Forelimb muscle (tissue), 1 donor: Measurements from ENCODE around the gene MIPOL1. TPM values are rescaled to one million over a fixed set of nuclear protein-coding genes. Genes with fewer than 3 reads are reported as not detected.
"Not testable (repeated sequence)": the region's sequence is repeated elsewhere in the genome, so short reads cannot be mapped to it uniquely, and the experiment has no call there.

Source experiments
- DNase-seq: peaks from one replicate; pipeline ENCODE4 v3.0.0-alpha.2; 2013; ENCODE audit warnings: low read depth
- polyA plus RNA-seq: library from polyadenylated mRNA; unstranded; fragments of 120-200 nt; gene quantifications from one replicate; pipeline ENCODE4 v1.2.1, GENCODE V29; 2013; ENCODE audit not compliant: insufficient read length

MIPOL1 gene
- 4.8 TPM for polyA plus RNA-seq

- peak; percentile 70 for DNase-seq
Observed at GRCh38 chr14:37197421-37198272, at the start of gene MIPOL1. Gene MIPOL1 (plus strand): TSS chr14:37197937. CDS start chr14:37247889, 49,952 bp downstream.

- no peak for DNase-seq
Observed at GRCh38 chr14:37150414-37150813, 47.3 kb upstream of the MIPOL1 start.

DNA sequence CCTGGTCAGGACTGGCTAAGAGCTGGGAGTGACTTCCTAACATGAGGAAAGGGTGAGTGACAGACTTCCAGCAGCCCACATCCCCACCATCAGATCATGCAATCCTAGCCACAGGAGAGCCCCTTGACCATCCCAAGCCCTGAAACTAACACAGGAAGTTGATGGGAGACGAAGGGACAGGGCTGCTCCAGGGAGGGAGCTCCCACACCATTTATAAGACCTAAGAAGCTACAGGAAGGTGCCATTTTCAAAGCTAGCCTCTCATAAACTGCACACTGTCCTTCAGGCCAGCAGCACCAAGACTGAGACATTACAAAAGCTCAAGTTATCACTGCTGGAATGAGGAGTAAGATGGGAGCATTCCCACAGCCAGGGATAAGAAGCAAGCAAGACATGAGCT lies 44.7 kb upstream of the MIPOL1 start:
- DNase-seq, result no peak

DNA sequence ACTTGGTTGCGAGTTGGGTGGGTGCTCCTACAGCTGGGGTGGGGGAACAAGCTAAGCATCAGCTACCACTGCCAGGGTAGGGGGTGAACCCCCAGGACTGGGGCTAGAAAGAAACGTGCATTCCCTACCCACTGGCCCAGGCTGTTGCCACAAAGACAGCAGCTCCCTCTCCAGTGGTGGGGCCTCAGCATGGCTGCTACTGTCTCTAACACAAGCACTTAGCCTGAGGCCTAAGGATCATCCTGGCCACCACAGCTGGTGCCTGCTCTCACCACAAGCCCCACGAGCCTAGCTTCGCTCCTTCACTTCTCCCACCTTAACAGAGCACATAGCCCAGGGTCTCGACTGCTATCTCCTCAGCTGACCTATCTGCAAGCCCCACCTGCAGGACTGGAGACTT lies 44.3 kb upstream of the MIPOL1 start:
- no peak for DNase-seq

DNA sequence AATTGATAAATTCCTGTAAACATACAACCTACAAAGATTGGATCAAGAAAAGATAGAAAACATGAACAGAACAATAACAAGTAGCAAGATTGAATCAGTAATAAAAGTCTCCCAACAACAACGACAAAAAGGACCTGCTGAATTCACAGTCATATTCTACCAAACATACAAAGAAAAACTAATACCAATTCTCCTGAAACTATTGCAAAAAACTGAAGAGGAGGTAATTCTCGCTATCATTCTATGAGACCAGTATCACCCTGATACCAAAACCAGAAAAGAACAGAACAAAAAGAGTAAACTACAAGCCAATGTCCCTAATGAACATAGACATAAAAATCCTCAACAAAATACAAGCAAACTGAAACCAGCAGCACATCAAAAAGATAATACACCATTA lies 39.8 kb upstream of the MIPOL1 start:
- DNase-seq, result no peak

DNA sequence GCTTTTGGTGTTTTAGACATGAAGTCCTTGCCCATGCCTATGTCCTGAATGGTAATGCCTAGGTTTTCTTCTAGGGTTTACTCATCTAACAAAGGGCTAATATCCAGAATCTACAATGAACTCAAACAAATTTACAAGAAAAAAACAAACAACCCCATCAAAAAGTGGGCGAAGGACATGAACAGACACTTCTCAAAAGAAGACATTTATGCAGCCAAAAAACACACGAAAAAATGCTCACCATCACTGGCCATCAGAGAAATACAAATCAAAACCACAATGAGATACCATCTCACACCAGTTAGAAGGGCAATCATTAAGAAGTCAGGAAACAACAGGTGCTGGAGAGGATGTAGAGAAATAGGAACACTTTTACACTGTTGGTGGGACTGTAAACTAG lies 35.4 kb upstream of the MIPOL1 start:
- not testable (repeated sequence) for DNase-seq

GRCh38 chr14:37165794-37166193 lies 31.9 kb upstream of the MIPOL1 start:
- no peak for DNase-seq

GRCh38 chr14:37167151-37168047 lies 30.3 kb upstream of the MIPOL1 start:
- DNase-seq, result no peak

DNA sequence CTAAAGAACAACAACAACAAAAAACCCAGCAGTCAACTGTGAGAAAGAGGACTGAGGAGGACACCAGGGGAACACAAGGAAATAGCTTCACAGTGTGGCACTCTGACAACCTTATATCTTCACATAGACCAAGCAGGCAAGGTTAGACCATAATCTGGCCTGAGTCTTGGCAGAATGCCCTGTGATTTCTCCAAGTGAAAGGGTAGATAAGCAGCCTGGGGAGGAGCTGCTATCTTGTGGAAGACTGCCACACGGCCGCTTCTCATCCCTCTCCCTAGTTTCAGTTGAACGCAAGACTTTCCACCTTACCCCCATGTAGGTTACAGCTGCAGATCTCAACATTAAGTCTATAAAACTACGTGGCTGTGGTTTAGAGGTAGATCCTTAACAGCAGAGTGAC lies 29.0 kb upstream of the MIPOL1 start:
- no peak for DNase-seq

DNA sequence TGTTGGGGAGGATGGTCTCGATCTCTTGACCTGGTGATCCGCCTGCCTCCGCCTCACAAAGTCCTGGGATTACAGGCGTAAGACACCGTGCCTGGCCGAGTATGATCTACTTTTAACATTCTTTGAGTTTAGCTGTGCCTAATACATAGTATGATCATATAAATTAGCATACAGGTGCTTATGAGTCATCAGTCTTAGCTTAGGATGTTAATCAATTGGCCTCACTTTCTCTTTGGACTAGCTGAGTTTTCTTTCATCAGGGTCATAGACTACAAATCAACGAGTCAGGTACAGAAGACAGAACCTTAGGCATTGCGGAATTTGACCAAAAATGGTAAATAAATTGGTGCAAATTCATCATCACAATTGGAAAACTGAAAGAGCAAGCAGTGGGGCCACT lies 27.5 kb upstream of the MIPOL1 start:
- DNase-seq, result no peak

DNA sequence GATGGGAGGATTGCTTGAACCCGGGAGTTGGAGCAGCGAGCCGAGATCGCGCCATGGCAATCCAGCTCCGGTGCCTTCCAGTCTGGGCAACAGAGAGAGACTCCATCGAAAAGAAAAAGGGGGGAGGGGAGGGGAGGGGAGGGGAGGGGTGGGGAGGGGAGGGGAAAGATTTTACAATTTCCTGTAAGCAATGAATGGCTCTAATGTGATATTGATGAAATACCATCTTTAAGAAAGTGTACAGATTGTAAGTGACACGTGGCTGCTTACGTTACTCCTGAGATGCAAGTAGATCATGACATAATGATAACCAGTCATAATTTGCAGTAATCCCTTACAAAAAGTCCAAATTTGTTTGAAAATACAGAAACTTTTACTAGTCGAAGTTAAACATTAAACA lies 26.7 kb upstream of the MIPOL1 start:
- DNase-seq, result no peak

DNA sequence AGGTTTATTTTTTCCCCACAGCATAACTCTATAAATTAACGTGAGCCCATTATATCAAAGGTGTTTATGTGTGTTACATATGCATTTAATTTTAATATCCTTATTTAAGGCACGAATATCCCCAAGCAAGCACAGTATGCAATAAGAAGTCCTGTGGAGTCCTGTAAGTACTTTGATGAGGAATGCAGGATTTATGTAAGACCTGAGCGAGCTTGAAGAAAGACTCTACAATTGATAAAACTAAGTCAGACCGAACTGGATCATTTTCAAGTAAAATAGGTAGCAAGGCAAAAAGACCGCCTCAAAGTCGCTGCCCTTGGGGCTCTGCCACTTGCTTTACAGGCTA lies 26.1 kb upstream of the MIPOL1 start:
- DNase-seq, result no peak

DNA sequence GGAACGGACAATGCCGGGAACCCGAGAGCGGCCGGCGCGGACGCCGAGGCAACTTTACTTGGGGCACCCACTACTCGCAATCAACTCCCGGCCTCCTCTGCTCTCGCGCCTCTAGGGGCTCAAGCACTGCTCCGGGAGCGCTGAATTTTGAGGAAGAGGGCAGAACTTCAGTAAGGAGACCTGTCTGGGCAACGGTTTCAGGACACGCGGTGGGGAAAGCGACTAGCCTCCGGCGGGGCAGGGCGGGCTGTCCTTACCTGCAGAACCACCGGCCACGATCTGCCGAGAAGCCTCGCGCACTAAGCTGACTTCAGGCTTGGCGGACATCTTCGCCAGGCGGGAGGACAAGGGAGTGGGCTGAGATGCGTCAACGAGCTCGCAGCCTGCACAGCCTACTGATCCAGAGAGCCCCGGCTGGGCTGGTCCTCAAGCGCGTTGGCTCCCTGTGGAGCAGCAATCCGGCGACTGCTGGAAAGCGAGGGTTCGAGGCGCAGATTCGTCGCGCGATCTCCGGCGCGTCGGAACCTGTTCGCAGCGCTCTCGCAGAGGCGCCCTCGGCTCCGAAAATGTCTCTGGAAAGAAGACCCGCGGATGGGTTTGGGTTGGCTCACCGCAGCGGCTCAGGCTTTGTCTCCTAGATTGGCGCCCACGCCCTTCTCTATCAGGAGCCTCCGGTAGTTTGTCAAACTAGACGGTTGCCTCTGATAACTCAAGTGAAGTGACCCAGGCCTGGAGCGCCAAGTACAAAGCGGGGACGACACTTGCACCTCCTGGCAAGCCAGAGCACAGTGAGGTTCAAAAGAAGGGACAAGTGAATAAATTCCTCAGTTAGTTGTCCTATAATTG lies 25.5 kb upstream of the MIPOL1 start, which contains the start of gene SLC25A21:
SLC25A21 (minus strand) TSS at position 583 of the 846 bp plus-strand sequence.
- no peak for DNase-seq

- no peak for DNase-seq
Observed at GRCh38 chr14:37172936-37173614, 24.7 kb upstream of the MIPOL1 start.

DNA sequence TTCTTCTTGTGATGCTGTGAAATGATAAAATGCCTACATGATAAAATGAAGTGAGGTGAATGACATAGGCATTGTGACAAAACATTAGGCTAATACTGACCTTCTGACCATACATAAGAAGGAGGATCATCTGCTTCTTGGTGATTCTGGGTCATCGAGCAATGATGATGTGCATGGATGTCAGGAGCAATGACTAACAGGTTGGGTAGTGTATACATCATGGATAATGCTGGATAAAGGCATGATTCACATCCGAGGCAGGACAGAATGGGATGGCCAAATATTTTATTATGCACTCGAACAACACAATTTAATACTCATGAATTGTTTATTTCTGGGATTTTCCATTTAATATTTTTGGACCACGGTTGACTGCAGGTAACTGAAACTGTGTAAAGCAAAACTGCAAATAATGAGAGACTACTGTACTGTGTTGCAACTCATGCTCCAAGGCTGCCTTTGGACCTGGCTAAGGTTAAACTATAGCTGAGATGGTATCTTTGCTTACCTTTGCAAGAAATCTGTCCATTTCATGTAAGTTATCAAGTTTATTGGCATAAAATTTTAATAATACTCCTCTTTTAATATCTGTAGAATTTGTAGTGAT lies 17.7 kb upstream of the MIPOL1 start:
- DNase-seq, result no peak

DNA sequence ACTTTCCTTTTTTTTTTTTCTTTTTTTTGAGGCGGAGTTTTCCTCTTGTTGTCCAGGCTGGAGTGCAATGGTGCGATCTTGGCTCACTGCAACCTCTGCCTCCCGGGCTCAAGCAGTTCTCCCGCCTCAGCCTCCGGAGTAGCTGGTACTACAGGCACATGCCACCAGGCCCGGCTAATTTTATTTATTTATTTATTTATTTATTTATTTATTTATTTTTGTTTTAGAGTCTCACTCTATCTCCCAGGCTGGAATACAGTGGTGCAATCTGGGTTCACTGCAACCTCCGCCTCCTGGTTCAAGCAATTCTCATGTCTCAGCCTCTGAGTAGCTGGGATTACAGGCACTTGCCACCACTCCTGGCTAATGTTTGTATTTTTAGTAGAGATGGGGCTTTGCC lies 16.9 kb upstream of the MIPOL1 start:
- DNase-seq, result not testable (repeated sequence)

- no peak for DNase-seq
Observed at GRCh38 chr14:37181441-37181840, 16.3 kb upstream of the MIPOL1 start.

- not testable (repeated sequence) for DNase-seq
Observed at GRCh38 chr14:37184520-37184919, 13.2 kb upstream of the MIPOL1 start.

DNA sequence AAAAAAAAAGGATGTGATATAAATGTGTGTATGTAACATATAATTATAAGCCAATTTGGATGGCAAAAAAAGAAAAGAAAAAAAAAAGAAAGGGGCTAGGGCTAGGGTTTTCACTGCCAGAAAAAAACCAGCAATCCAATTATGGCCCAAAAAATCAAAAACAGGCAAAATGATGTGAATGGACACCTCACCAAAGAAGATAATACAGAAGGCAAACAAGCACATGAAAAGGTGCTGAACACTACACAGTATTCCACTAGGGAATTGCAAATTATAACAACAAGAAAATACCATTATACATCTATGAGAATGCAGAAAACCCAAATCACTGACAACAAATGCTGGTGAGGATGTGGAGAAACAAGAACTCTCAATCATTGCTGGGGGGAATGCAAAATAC lies 12.1 kb upstream of the MIPOL1 start:
- no peak for DNase-seq

- no peak for DNase-seq
Observed at GRCh38 chr14:37186865-37187264, 10.9 kb upstream of the MIPOL1 start.

DNA sequence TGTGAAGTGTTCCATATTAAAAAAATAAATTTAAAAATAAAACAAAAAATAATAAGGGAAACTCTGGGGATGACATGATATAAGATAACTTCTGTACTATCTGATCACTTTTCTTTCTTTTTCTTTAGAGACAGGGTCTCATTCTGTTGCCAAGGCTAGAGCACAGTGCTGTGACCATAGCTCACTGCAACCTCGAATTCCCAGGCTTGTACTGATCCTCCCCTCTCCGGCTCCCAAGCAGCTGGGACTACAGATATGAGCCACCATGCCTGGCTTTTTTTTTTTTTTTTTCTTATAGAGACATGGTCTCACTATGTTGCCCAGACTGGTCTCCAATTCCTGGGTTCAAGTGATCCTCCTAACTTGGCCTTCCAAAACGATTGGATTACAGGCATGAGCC lies 10.4 kb upstream of the MIPOL1 start:
- DNase-seq, result no peak
